ENCODE data around the gene SOCS7.

The SOCS7 gene

DNA sequence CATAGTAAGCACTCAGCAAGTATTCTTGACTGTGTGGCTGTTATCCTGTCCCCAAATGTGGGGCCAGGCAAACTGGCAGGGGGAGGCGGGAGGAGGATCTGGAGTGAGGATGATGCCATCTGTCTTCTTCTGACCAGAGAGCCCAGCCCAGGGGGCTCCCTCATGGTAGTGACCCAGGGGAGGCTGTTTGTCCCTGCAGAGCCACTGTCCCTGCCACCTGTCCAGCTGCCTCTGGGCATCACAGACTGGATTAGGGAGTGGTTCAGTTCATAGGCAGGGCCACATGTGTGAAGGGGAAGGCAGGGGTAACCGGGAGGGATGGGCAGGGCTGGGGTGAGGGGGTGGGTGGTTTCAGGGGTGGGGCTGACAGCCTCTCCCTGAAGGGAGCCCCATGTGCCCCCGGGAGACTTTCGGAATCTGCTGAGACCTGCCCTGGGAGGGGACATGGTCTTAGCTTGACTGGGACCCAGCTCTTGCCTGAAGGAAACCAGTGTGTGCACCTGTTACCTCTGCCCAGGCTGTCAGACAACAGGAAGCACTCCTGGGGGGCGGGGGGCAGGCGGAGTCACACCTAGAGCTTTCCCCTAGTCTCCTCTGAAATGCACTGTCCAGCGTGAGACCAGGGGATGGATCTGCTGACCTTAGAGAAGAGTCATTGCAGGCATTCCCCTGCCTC, 91.8 kb downstream of the SOCS7 start:
- DNase-seq, result no peak

DNA sequence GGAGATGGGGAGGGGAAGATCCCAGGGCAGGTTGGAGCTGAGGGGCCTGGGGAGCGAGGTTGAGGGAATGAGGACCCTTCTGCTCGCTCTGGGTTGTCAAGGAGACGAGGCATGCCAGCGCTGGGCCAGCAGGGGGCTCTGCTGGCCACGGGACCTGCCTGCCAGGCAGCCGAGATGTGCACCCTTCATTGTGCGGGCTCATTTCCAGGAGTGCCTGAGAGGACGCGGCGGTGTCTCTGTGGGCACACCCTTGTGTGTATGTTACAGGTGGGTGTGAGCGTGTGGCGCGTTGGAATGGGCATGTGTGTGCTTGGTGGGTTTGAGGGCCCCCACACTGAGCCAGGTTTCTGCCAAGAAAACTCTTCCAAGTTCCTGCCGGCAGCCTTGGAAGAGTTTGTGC, 92.5 kb downstream of the SOCS7 start:
- DNase-seq, result peak; percentile 88

DNA sequence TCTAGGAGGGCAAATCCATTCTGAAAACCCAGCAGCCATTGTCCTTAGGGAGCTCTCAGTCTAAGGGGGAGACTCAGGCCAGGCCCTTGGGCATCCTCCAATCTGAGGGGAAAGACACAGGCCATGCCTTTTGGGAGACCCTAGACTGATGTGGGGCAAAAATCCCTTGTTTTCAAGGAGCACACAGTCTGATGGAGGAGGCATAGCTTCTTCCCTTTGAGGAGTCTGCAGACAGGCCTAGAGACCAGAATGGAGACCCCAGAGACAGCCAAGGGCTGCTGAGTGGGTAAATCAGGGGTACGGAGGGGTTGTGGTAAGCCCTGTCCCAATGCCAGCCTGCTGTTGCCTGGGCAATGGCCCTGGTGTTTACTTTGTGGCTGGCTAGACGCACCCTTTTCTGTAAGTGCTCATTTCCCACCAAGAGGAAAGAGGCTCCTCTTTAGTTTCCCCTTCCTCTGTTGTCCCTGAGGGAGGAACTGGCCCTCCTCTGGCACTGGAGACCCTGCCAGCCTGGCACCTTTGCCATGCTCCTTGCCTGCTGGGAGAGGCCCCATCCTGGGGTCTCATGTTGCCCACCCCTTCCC, 96.0 kb downstream of the SOCS7 start:
- DNase-seq, result no peak

DNA sequence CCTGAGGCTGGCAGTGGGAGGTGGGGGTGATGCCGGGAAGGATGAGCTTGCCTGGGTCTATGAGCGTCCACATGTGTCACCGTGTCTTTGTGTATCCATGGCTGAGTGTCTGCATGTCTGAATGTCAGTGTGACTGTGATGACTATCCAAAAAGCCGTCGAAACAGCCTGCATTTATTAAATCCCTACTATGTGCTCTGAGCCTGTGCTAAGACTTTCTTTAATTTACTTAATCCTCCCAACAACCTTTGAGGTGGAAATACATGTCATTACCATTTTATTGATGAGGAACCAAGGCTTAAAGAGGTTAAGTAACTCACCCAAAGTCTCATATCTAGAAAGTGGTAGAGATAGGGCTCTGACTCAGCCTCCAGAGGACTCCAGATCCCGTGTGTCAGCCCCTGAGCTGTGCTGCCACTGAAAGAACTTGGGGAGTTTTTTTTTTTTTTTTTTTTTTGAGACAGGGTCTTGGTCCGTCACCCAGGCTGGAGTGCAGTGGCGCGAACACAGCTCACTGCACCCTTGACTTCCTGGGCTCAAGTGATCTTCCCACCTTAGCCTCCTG, 96.6 kb downstream of the SOCS7 start:
- no peak for DNase-seq

DNA sequence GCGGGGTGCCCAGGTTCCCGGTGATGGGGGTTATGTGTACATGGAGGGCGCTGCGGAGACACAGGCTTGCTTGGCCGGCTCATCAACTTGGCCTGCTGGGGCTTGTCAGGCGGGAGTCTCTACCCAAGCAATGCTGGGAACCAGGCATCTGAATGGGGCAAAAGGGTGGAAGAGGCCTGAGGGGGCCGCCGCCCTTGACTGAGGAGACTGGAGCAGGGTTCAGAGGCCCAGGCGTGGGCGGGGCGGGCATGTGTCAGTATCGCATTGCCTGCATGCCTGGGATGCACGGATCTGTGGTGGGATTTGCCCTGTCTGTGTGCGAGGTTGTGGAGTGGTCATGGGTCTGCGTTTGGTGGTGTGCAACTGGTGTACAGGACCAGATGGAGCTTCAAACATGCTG, 97.7 kb downstream of the SOCS7 start:
- no peak for DNase-seq

DNA sequence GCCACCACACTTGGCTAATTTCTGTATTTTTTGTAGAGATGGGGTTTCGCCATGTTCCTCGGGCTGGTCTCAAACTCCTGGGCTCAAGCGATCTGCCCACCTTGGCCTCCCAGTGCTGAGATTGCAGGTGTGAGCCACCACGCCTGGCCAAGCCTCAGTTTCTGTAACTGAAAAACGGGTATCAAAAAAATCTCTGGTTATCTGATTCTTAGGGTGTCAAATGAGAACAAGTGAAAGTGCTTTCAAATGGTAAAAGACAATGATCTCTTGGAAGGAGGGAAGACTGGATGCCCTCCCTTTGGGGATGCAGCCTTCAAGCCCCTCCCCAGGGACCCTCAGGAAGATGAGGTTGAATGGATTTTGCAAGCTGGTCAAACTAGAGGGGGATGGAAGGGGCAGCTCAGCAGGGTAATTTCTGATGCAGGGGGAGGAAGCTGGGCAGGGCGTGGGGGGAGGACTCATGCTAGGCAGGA, 98.9 kb downstream of the SOCS7 start:
- no peak for DNase-seq

DNA sequence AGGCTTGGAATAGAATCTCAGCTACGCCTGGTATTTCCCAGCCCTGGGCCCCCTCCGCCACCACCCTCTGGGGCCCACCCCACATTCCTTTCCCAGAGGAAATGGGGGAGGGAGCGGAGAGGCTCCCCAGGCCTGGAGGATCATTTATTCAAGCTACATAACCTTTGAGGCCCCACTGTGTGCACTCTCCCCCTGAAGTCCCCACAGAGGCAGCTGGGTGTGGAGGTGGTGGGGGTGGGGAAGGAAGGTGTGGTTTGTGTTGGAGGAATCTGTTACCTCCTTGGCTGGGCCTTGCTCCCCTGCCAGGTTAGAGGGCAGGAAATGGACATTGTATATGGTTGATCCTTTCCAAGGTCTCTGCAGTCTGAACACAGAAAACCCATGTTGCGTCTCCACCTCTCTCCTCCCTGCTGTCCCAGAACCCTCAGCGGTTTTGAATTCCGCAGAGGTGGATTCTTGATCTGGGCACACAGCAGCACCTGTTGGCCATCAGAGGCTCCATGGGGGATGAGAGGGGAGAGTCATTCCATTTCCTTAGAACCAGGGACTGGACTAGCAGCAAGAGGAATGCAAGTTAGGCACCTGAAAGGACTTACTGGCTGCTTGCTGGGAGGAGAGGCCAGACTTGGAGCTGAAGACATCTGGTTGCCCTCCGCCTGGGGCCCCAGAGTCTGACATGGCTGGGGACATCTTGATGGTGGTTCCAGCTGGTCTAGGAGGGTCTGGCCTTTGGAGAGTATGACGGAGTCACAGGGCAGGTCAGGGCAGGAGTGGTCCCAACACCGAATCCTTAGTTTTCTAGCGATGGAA, 99.6 kb downstream of the SOCS7 start:
- DNase-seq, result no peak

DNA sequence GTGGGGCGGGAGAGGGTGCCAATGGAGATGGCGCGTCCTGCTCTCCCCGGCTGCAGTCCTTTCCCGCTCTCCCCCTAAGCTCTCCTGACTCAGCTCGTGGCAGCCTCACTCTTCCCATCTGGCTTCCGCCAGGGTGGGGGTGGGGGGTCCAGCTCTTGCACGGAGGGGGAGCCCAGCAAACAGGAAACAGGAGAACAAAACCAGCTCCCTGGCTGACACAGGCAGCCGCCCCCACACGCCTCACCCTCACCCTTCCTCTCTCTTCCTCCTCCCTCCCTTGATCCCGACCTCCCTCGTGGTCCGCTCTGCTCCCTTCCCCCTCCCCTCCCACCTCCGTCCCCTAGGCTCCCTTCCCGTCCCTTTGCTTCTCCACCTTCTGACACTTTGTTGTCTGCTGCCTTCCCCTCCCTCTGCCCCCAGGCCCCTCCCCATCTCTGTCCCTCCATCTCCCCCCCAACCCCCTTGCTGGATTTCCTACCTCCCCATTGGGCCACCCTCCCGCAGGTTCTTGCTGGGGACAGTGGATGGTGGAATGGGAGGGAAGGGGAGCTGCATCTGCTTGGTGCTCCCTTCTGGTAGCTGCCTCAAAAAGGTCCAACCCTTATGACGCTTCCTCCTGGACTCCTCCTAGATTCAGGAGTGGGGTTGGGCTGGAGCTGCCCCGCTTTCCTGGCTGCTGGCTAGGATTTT, 100.3 kb downstream of the SOCS7 start:
- DNase-seq, result no peak

DNA sequence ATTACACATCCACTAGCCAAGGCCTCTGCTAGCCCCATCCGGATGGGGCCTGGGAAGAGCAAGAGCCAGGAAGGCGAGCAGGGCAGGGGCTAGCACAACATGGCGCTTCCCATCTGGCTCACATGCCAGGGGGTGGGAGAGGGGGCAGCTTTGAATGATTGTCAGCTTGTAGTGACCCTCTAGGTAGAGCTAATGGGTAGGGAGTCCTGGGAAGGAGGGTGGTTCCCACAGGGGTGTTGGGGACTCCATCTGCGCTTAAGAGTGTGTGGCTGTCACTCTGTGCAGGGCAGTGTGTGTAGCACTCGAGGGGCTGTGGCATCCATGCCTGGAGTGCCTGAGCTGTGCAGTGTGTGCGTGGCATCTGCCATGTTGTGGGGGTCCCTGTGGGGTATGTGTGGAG, 101.1 kb downstream of the SOCS7 start:
- no peak for DNase-seq

DNA sequence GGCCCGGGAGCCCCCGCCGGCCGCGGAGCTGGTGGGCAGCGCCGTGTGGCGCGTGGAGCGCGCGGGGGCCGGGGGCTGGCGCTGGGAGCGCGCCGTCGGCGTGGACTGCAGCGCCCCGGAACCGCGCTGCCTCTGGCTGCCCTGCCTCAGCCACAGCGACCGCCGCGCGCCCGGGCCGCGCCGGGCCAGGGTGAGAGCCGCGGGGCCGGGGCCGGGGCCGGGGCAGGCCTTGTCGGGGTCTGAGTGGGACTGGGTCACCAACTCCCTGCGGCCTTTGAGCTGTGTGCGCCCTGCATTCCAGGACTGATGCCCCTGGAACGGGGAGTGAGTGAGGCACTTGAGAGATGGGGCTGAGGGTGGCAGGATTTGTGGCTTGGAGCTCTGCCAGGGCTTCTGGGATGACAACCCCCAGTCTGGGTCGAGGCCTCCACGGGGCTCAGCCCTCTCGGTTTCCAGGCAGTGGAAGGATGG, 102.3 kb downstream of the SOCS7 start:
- DNase-seq, result peak; percentile 58

DNA sequence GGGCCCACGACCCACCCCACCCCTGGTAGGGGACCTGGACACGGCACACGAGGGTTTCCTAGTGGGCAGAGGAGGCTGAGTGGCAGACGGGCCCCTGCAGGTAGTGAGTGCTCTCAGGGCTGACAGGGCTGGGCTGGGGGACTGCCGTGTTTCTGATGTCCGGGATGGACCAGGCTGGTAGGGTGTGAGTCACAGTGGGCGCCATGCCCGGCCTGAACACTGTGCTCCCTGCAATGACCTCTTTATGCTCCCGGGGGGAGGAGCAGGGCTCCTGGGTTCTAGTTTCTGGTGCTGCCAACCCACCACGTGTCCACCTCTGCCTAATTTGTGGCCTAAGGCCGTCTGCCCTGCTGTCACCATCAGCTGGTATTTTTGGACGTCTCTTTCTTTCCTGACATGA, 102.9 kb downstream of the SOCS7 start:
- DNase-seq, result no peak
